OCI-LY7 (cell line): ENCODE results near the gene ERBB2. TPM values are rescaled to one million over a fixed set of nuclear protein-coding genes. Genes with fewer than 3 reads are reported as not detected.
"Not testable (repeated sequence)": the region's sequence is repeated elsewhere in the genome, so short reads cannot be mapped to it uniquely, and the experiment has no call there.

Experiments
- BruUV-seq: library from RNA; stranded (reverse); fragments of 400-500 nt; replicated peaks from 2 replicates; lab custom pipeline; 2021; lab: Mats Ljungman, UMichigan
- CTCF ChIA-PET: fragments of 300-600 bp; sonication (Branson Sonifier 250); formaldehyde crosslinking; loops from one replicate; lab custom pipeline; 2022; ENCODE audit warnings: antibody characterized with exemption; ENCODE audit not compliant: unreplicated experiment; lab: Charles Lee
- POLR2A ChIA-PET: fragments of 300-600 bp; sonication (Branson Sonifier 250); formaldehyde crosslinking; loops from one replicate; lab custom pipeline; 2022; ENCODE audit warnings: antibody characterized with exemption; lab: Charles Lee
- DNase-seq: peaks from one replicate; pipeline ENCODE4 v3.0.0-alpha.2; 2015; ENCODE audit warnings: low spot score
- H2AFZ ChIP-seq: fragments of 200-600 bp; sonication (generic), shearing (Covaris generic); 2 replicates; pipeline ENCODE4 v1.6.1; 2014; ENCODE audit warnings: mild to moderate bottlenecking, antibody characterized with exemption, low read length, moderate library complexity
- H3K27ac ChIP-seq: fragments of 200-600 bp; sonication (generic); 2 replicates; pipeline ENCODE4 v1.5.1; 2014; ENCODE audit warnings: mixed run types, low read depth, mild to moderate bottlenecking, moderate library complexity, low read length, inconsistent platforms; ENCODE audit not compliant: poor library complexity, severe bottlenecking
- H3K36me3 ChIP-seq: fragments of 200-600 bp; sonication (generic); 2 replicates; pipeline ENCODE4 v1.6.1; 2014; ENCODE audit warnings: mild to moderate bottlenecking, antibody characterized with exemption, low read length, moderate library complexity, mixed read lengths; ENCODE audit not compliant: insufficient read depth
- H3K4me1 ChIP-seq: fragments of 200-600 bp; sonication (generic); 2 replicates; pipeline ENCODE4 v1.5.1; 2014; ENCODE audit warnings: mild to moderate bottlenecking, low read length; ENCODE audit not compliant: insufficient read depth, poor library complexity, severe bottlenecking
- H3K4me2 ChIP-seq: fragments of 200-600 bp; sonication (generic); 2 replicates; pipeline ENCODE4 v1.6.1; 2014; ENCODE audit warnings: mild to moderate bottlenecking, low read length
- H3K4me3 ChIP-seq: fragments of 200-600 bp; sonication (generic); 2 replicates; pipeline ENCODE4 v1.5.1; 2014; ENCODE audit warnings: mild to moderate bottlenecking, low read depth, low read length; ENCODE audit not compliant: poor library complexity, severe bottlenecking
- H3K79me2 ChIP-seq: fragments of 200-600 bp; sonication (generic); 2 replicates; pipeline ENCODE4 v1.6.1; 2016; ENCODE audit warnings: low read depth, mild to moderate bottlenecking, low read length, moderate library complexity, mixed read lengths; ENCODE audit not compliant: insufficient read depth
- H3K9me2 ChIP-seq: fragments of 200-600 bp; sonication (generic); 2 replicates; pipeline ENCODE4 v1.6.1; 2016; ENCODE audit warnings: mild to moderate bottlenecking, low read length, mixed read lengths; ENCODE audit not compliant: insufficient read depth
- H3K9me3 ChIP-seq: fragments of 200-600 bp; sonication (generic); 2 replicates; pipeline ENCODE4 v1.6.1; 2014; ENCODE audit warnings: mild to moderate bottlenecking, mixed run types, low read length, mixed read lengths
- H4K20me1 ChIP-seq: fragments of 200-600 bp; sonication (generic); 2 replicates; pipeline ENCODE4 v1.6.1; 2014; ENCODE audit warnings: mild to moderate bottlenecking, antibody characterized with exemption, low read length, moderate library complexity, mixed read lengths; ENCODE audit not compliant: insufficient read depth
- EZH2phosphoT487 ChIP-seq: fragments of 200-600 bp; sonication (generic); IDR thresholded peaks from 2 replicates; pipeline ENCODE4 v1.6.1; 2018; ENCODE audit warnings: low read depth, borderline replicate concordance, mild to moderate bottlenecking, mixed run types, antibody characterized with exemption, low read length, moderate library complexity, mixed read lengths
- intact Hi-C: fragments of 100-400 bp; cut with micrococcal nuclease; formaldehyde crosslinking; loops from one replicate; pipeline ENCODE4 v1.10.0; 2022; ENCODE audit not compliant: unreplicated experiment
- total RNA-seq, 2 experiments: library from RNA; depleted of rRNA in 1 of 2; stranded (reverse); fragments of >200 nt in 1 of 2; shearing (Covaris generic) in 1 of 2; gene quantifications; 2 replicates each; pipeline ENCODE4 v1.2.3, GENCODE V29; 2014 to 2022
- TF ChIP-seq, protein P1 (sequence below): fragments of 200-600 bp; sonication (generic); conservative IDR thresholded peaks from 2 replicates; pipeline ENCODE4 v1.5.1; 2014; ENCODE audit warnings: mild to moderate bottlenecking, antibody characterized with exemption, low read length, moderate library complexity, mixed read lengths

The ERBB2 gene
- total RNA-seq, 2 experiments from 2014 or later: 6.5 to 11.4 TPM

DNA sequence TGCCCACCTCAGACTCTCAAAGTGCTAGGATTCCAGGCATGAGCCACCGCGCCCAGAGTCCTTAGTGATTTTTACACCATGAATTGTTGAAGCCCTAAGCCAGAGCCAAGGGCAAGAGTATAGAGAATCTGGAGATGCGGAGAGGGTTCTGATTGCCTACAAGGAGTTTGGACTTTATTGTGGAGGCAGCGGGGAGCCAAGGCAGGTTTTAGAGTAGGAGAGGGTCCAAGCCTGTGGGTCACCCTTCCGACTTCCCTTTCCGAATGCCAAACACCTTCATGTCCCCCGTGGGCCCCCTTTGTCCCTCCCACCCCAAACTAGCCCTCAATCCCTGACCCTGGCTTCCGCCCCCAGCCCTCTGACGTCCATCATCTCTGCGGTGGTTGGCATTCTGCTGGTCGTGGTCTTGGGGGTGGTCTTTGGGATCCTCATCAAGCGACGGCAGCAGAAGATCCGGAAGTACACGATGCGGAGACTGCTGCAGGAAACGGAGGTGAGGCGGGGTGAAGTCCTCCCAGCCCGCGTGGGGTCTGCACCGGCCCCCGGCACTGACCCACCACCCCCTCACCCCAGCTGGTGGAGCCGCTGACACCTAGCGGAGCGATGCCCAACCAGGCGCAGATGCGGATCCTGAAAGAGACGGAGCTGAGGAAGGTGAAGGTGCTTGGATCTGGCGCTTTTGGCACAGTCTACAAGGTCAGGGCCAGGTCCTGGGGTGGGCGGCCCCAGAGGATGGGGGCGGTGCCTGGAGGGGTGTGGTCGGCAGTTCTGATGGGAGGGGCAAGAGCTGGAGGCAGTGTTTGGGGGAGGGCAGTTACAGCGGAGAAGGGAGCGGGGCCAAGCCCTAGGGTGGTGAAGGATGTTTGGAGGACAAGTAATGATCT lies 23.3 kb downstream of the ERBB2 start:
- no peak for DNase-seq
- Histone ChIP-seq H3K4me1 (no peaks in the 10 kb centered on the region), H3K9me3 (no peaks in the 10 kb centered on the region), H2AFZ (no peak overlapping the region), H3K27ac (no peak overlapping the region), H3K36me3 (peaks cover 3% of the 10 kb centered on the region; the same call in 1 of the 2 replicates), H3K79me2 (no peaks in the 10 kb centered on the region), H3K4me3 (no peak overlapping the region), H3K9me2 (no peaks in the 10 kb centered on the region), H3K4me2 (no peak overlapping the region), H4K20me1 (no peaks in the 10 kb centered on the region)
- no peak for TF ChIP-seq EZH2phosphoT487
- TF ChIP-seq, protein P1, sequence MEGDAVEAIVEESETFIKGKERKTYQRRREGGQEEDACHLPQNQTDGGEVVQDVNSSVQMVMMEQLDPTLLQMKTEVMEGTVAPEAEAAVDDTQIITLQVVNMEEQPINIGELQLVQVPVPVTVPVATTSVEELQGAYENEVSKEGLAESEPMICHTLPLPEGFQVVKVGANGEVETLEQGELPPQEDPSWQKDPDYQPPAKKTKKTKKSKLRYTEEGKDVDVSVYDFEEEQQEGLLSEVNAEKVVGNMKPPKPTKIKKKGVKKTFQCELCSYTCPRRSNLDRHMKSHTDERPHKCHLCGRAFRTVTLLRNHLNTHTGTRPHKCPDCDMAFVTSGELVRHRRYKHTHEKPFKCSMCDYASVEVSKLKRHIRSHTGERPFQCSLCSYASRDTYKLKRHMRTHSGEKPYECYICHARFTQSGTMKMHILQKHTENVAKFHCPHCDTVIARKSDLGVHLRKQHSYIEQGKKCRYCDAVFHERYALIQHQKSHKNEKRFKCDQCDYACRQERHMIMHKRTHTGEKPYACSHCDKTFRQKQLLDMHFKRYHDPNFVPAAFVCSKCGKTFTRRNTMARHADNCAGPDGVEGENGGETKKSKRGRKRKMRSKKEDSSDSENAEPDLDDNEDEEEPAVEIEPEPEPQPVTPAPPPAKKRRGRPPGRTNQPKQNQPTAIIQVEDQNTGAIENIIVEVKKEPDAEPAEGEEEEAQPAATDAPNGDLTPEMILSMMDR: no peak
- ChIA-PET CTCF (no interaction called here), POLR2A (no interaction called here)
- no TSS peak for BruUV-seq
- intact Hi-C loops: no loop called here

DNA sequence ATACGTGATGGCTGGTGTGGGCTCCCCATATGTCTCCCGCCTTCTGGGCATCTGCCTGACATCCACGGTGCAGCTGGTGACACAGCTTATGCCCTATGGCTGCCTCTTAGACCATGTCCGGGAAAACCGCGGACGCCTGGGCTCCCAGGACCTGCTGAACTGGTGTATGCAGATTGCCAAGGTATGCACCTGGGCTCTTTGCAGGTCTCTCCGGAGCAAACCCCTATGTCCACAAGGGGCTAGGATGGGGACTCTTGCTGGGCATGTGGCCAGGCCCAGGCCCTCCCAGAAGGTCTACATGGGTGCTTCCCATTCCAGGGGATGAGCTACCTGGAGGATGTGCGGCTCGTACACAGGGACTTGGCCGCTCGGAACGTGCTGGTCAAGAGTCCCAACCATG lies 24.9 kb downstream of the ERBB2 start:
- no peak overlapping the region for H3K27ac ChIP-seq
- ChIA-PET POLR2A (no interaction called here), CTCF (no interaction called here)
- H3K4me2 ChIP-seq: no peak overlapping the region
- H3K9me2 ChIP-seq: no peaks in the 10 kb centered on the region
- peaks cover 7% of the 10 kb centered on the region for H3K4me1 ChIP-seq
- H3K36me3 ChIP-seq: peaks cover 15% of the 10 kb centered on the region; the same call in 1 of the 2 replicates
- no peaks in the 10 kb centered on the region for H4K20me1 ChIP-seq
- TF ChIP-seq, protein P1: no peak
- no peak for TF ChIP-seq EZH2phosphoT487
- no peak for DNase-seq
- intact Hi-C loops: no loop called here
- no TSS peak for BruUV-seq
- H3K9me3 ChIP-seq: no peaks in the 10 kb centered on the region
- no peak overlapping the region for H3K4me3 ChIP-seq
- peaks cover 5% of the 10 kb centered on the region; the same call in 1 of the 2 replicates for H3K79me2 ChIP-seq
- H2AFZ ChIP-seq: no peak overlapping the region

DNA sequence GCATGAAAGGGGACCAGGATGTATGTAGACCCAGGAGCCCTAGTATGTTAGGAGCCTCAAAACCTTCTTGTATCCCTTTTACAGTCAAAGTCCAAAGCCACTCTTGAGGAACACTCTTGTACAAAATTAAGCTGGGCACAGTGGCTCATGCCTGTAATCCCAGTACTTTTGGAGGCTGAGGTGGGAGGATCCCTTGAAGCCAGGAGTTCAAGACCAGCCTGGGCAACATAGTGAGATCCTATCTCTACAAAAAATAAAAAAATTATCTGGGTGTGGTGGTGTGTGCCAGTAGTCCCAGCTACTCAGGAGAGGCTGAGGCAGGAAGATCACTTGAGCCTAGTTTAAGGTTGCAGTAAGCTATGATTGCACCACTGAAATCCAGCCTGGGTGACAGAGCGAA lies 26.1 kb downstream of the ERBB2 start:
- H3K79me2 ChIP-seq, H3K9me2 ChIP-seq, H4K20me1 ChIP-seq, H3K9me3 ChIP-seq, H2AFZ ChIP-seq, H3K4me2 ChIP-seq, BruUV-seq, POLR2A ChIA-PET, DNase-seq, intact Hi-C loops, H3K27ac ChIP-seq, H3K4me3 ChIP-seq, H3K4me1 ChIP-seq: not testable (repeated sequence)
- CTCF ChIA-PET: interaction anchor here (0.6 kb wide), 1 partner anchor 21 kb away, joined by 3 read pairs; no protein-coding TSS in a partner anchor
- peaks cover 15% of the 10 kb centered on the region; the same call in 1 of the 2 replicates for H3K36me3 ChIP-seq
